Measurements from ENCODE around the gene CFAP99.

The CFAP99 gene

GRCh38 chr4:2402941-2403340 lies 15.8 kb upstream of the CFAP99 start:
- Histone ChIP-seq H3K36me3 (ENCODE audit: insufficient read depth, insufficient read length, low read length) (no peaks in the 10 kb centered on the region), H3K4me1 (ENCODE audit: insufficient read depth, insufficient read length) (peaks cover 22% of the 10 kb centered on the region), H3K9me3 (ENCODE audit: insufficient read depth, low read length) (peaks cover 11% of the 10 kb centered on the region; the same call in 1 of the 2 replicates), H3K4me3 (ENCODE audit: insufficient read length, low read depth) (peak overlapping the region; percentile 13), H3K9ac (ENCODE audit: insufficient read length, low read depth) (peak overlapping the region; percentile 67), H3K27me3 (ENCODE audit: insufficient read depth, insufficient read length) (peaks cover 43% of the 10 kb centered on the region)
- TF ChIP-seq YY1 (IDR thresholded peaks at IDR 0.05; ENCODE audit: insufficient read depth, insufficient read length) (no peak), SUZ12 (IDR thresholded peaks at IDR 0.05; ENCODE audit: extremely low read depth, insufficient read depth, insufficient read length) (no peak), ZNF274 (IDR thresholded peaks at IDR 0.05; ENCODE audit: low read depth, low read length) (no peak)
- no peak for DNase-seq (ENCODE audit: low read depth, low spot score)

GRCh38 chr4:2406406-2406805 lies 12.3 kb upstream of the CFAP99 start:
- Histone ChIP-seq H3K27me3 (ENCODE audit: insufficient read depth, insufficient read length) (peaks cover 28% of the 10 kb centered on the region), H3K9ac (ENCODE audit: insufficient read length, low read depth) (no peak overlapping the region), H3K9me3 (ENCODE audit: insufficient read depth, low read length) (no peaks in the 10 kb centered on the region), H3K4me3 (ENCODE audit: insufficient read length, low read depth) (no peak overlapping the region), H3K36me3 (ENCODE audit: insufficient read depth, insufficient read length, low read length) (no peaks in the 10 kb centered on the region), H3K4me1 (ENCODE audit: insufficient read depth, insufficient read length) (peaks cover 19% of the 10 kb centered on the region)
- DNase-seq (ENCODE audit: low read depth, low spot score): no peak
- no peak for TF ChIP-seq SUZ12 (IDR thresholded peaks at IDR 0.05; ENCODE audit: extremely low read depth, insufficient read depth, insufficient read length)
- TF ChIP-seq ZNF274 (IDR thresholded peaks at IDR 0.05; ENCODE audit: low read depth, low read length): no peak

- H3K27me3 ChIP-seq (ENCODE audit: insufficient read depth, insufficient read length): peaks cover 29% of the 10 kb centered on the region
- peaks cover 16% of the 10 kb centered on the region for H3K4me1 ChIP-seq (ENCODE audit: insufficient read depth, insufficient read length)
- no peaks in the 10 kb centered on the region for H3K9me3 ChIP-seq (ENCODE audit: insufficient read depth, low read length)
- H3K4me3 ChIP-seq (ENCODE audit: insufficient read length, low read depth): no peak overlapping the region
- no peaks in the 10 kb centered on the region for H3K36me3 ChIP-seq (ENCODE audit: insufficient read depth, insufficient read length, low read length)
- TF ChIP-seq YY1 (IDR thresholded peaks at IDR 0.05; ENCODE audit: insufficient read depth, insufficient read length): no peak
- TF ChIP-seq ZNF274 (IDR thresholded peaks at IDR 0.05; ENCODE audit: low read depth, low read length): no peak
- TF ChIP-seq SUZ12 (IDR thresholded peaks at IDR 0.05; ENCODE audit: extremely low read depth, insufficient read depth, insufficient read length): no peak
- H3K9ac ChIP-seq (ENCODE audit: insufficient read length, low read depth): no peak overlapping the region
- no peak for DNase-seq (ENCODE audit: low read depth, low spot score)
Measured at GRCh38 chr4:2406920-2407319, 11.8 kb upstream of the CFAP99 start.

GRCh38 chr4:2407991-2408342 lies 10.8 kb upstream of the CFAP99 start:
- Histone ChIP-seq H3K36me3 (ENCODE audit: insufficient read depth, insufficient read length, low read length) (no peaks in the 10 kb centered on the region), H3K4me3 (ENCODE audit: insufficient read length, low read depth) (no peak overlapping the region), H3K4me1 (ENCODE audit: insufficient read depth, insufficient read length) (peaks cover 19% of the 10 kb centered on the region), H3K9ac (ENCODE audit: insufficient read length, low read depth) (no peak overlapping the region), H3K9me3 (ENCODE audit: insufficient read depth, low read length) (no peaks in the 10 kb centered on the region), H3K27me3 (ENCODE audit: insufficient read depth, insufficient read length) (peaks cover 33% of the 10 kb centered on the region)
- DNase-seq (ENCODE audit: low read depth, low spot score): no peak
- no peak for TF ChIP-seq ZNF274 (IDR thresholded peaks at IDR 0.05; ENCODE audit: low read depth, low read length)
- TF ChIP-seq SUZ12 (IDR thresholded peaks at IDR 0.05; ENCODE audit: extremely low read depth, insufficient read depth, insufficient read length): no peak
- TF ChIP-seq YY1 (IDR thresholded peaks at IDR 0.05; ENCODE audit: insufficient read depth, insufficient read length): no peak

- no peak for DNase-seq (ENCODE audit: low read depth, low spot score)
- no peaks in the 10 kb centered on the region for H3K9me3 ChIP-seq (ENCODE audit: insufficient read depth, low read length)
Measured at GRCh38 chr4:2408401-2408958, 10.3 kb upstream of the CFAP99 start.

GRCh38 chr4:2408976-2409375 lies 9.8 kb upstream of the CFAP99 start:
- DNase-seq (ENCODE audit: low read depth, low spot score): no peak
- peak overlapping the region; percentile 17 for H3K9ac ChIP-seq (ENCODE audit: insufficient read length, low read depth)
- H3K4me3 ChIP-seq (ENCODE audit: insufficient read length, low read depth): no peak overlapping the region
- TF ChIP-seq YY1 (IDR thresholded peaks at IDR 0.05; ENCODE audit: insufficient read depth, insufficient read length): no peak
- no peak for TF ChIP-seq ZNF274 (IDR thresholded peaks at IDR 0.05; ENCODE audit: low read depth, low read length)
- no peak for TF ChIP-seq SUZ12 (IDR thresholded peaks at IDR 0.05; ENCODE audit: extremely low read depth, insufficient read depth, insufficient read length)
- no peaks in the 10 kb centered on the region for H3K36me3 ChIP-seq (ENCODE audit: insufficient read depth, insufficient read length, low read length)
- H3K4me1 ChIP-seq (ENCODE audit: insufficient read depth, insufficient read length): peaks cover 19% of the 10 kb centered on the region
- H3K9me3 ChIP-seq (ENCODE audit: insufficient read depth, low read length): no peaks in the 10 kb centered on the region
- peaks cover 34% of the 10 kb centered on the region for H3K27me3 ChIP-seq (ENCODE audit: insufficient read depth, insufficient read length)

More at GRCh38 chr4:2408401-2408958, 10.3 kb upstream of the CFAP99 start:
- H3K4me1 ChIP-seq (ENCODE audit: insufficient read depth, insufficient read length): peaks cover 16% of the 10 kb centered on the region
- no peak overlapping the region for H3K9ac ChIP-seq (ENCODE audit: insufficient read length, low read depth)
- no peaks in the 10 kb centered on the region for H3K36me3 ChIP-seq (ENCODE audit: insufficient read depth, insufficient read length, low read length)
- TF ChIP-seq SUZ12 (IDR thresholded peaks at IDR 0.05; ENCODE audit: extremely low read depth, insufficient read depth, insufficient read length) (no peak), ZNF274 (IDR thresholded peaks at IDR 0.05; ENCODE audit: low read depth, low read length) (no peak), YY1 (IDR thresholded peaks at IDR 0.05; ENCODE audit: insufficient read depth, insufficient read length) (no peak)
- H3K27me3 ChIP-seq (ENCODE audit: insufficient read depth, insufficient read length): peaks cover 30% of the 10 kb centered on the region
- no peak overlapping the region for H3K4me3 ChIP-seq (ENCODE audit: insufficient read length, low read depth)

- TF ChIP-seq ZNF274 (IDR thresholded peaks at IDR 0.05; ENCODE audit: low read depth, low read length): no peak
- no peak for TF ChIP-seq YY1 (IDR thresholded peaks at IDR 0.05; ENCODE audit: insufficient read depth, insufficient read length)
- no peak for TF ChIP-seq SUZ12 (IDR thresholded peaks at IDR 0.05; ENCODE audit: extremely low read depth, insufficient read depth, insufficient read length)
- Histone ChIP-seq H3K4me1 (ENCODE audit: insufficient read depth, insufficient read length) (peaks cover 19% of the 10 kb centered on the region), H3K36me3 (ENCODE audit: insufficient read depth, insufficient read length, low read length) (no peaks in the 10 kb centered on the region), H3K9ac (ENCODE audit: insufficient read length, low read depth) (peak overlapping the region; percentile 17), H3K4me3 (ENCODE audit: insufficient read length, low read depth) (no peak overlapping the region), H3K9me3 (ENCODE audit: insufficient read depth, low read length) (no peaks in the 10 kb centered on the region), H3K27me3 (ENCODE audit: insufficient read depth, insufficient read length) (peaks cover 38% of the 10 kb centered on the region)
- DNase-seq (ENCODE audit: low read depth, low spot score): no peak
Measured at GRCh38 chr4:2409381-2409783, 9.4 kb upstream of the CFAP99 start.

All from NT2/D1 (cell line).